Endothelial cell of umbilical vein (primary cell): ENCODE data around the gene CARD8. TPM values are rescaled to one million over a fixed set of nuclear protein-coding genes. Genes with fewer than 3 reads are reported as not detected.

ENCODE experiments used
- BruUV-seq: library from RNA; stranded (reverse); fragments of 400-500 nt; replicated peaks from 2 replicates; lab custom pipeline; 2021; lab: Mats Ljungman, UMichigan
- CTCF ChIA-PET: fragments of 300-600, 350-600 bp; sonication (Branson Sonifier 250); formaldehyde crosslinking; loops from one replicate; lab custom pipeline; 2021; ENCODE audit warnings: antibody characterized with exemption, inconsistent platforms; lab: Charles Lee
- POLR2A ChIA-PET: fragments of 300-600, 350-600 bp; sonication (Branson Sonifier 250); formaldehyde crosslinking; loops from one replicate; lab custom pipeline; 2021; ENCODE audit warnings: antibody characterized with exemption, inconsistent platforms; lab: Charles Lee
- DNase-seq: peaks from one replicate; pipeline ENCODE4 v3.0.0-alpha.2; 2011; ENCODE audit warnings: low read depth, low spot score
- FAIRE-seq: peaks from 2 replicates; lab custom pipeline; 2011; peaks lifted over from hg19 to GRCh38; lab: Jason Lieb, UNC
- H2AFZ ChIP-seq: 2 replicates; pipeline ENCODE4 v1.6.0; 2012; ENCODE audit warnings: low read depth, low read length, control low read depth, inconsistent platforms
- H3K27ac ChIP-seq: 2 replicates; pipeline ENCODE4 v1.5.1; 2011; ENCODE audit warnings: low read depth, mild to moderate bottlenecking, control low read depth, low read length, moderate library complexity; ENCODE audit not compliant: insufficient read depth
- H3K27me3 ChIP-seq, 2 experiments: 2 replicates each; pipeline versions ENCODE4 v1.6.0 to v1.6.1; 2011; ENCODE audit warnings: low read length in 2 of 2, mixed read lengths in 1 of 2; ENCODE audit not compliant: control insufficient read depth in 2 of 2, insufficient read depth in 2 of 2
- H3K36me3 ChIP-seq, 2 experiments: 2 replicates in 1 of 2; 3 replicates in 1 of 2; pipeline ENCODE4 v1.5.1; 2011; ENCODE audit warnings: low read length in 2 of 2, mild to moderate bottlenecking in 1 of 2, moderate library complexity in 1 of 2; ENCODE audit not compliant: control insufficient read depth in 2 of 2, insufficient read depth in 2 of 2; ENCODE audit errors: extremely low read depth in 1 of 2
- H3K4me1 ChIP-seq: 3 replicates; pipeline ENCODE4 v1.5.1; 2011; ENCODE audit warnings: mild to moderate bottlenecking, low read length; ENCODE audit not compliant: control insufficient read depth, insufficient read depth; ENCODE audit errors: extremely low read depth
- H3K4me2 ChIP-seq: 2 replicates; pipeline ENCODE4 v1.6.1; 2011; ENCODE audit warnings: low read length, control low read depth, mixed read lengths; ENCODE audit not compliant: insufficient read depth
- H3K4me3 ChIP-seq, 3 experiments: fragments of 200-600 bp in 1 of 3; sonication (generic), shearing (Covaris generic) in 1 of 3; replicated peaks in 1 of 3; 2 replicates each; pipeline ENCODE4 v1.5.1; 2011 to 2016; ENCODE audit warnings: control low read depth in 3 of 3, low read length in 3 of 3, mild to moderate bottlenecking in 2 of 3, inconsistent platforms in 1 of 3, low read depth in 1 of 3, moderate library complexity in 1 of 3; ENCODE audit not compliant: insufficient read depth in 1 of 3
- H3K79me2 ChIP-seq: 2 replicates; pipeline ENCODE4 v1.6.0; 2012; ENCODE audit warnings: low read length, inconsistent platforms; ENCODE audit not compliant: control insufficient read depth, insufficient read depth
- H3K9ac ChIP-seq: replicated peaks from 2 replicates; pipeline ENCODE3; 2011; ENCODE audit warnings: low read length, control low read depth; ENCODE audit not compliant: insufficient read depth; ENCODE audit errors: extremely low read depth
- H3K9me1 ChIP-seq: replicated peaks from 3 replicates; pipeline ENCODE4 v1.6.0; 2011; ENCODE audit warnings: mild to moderate bottlenecking, low read length; ENCODE audit not compliant: control insufficient read depth, insufficient read depth; ENCODE audit errors: extremely low read depth
- H3K9me3 ChIP-seq: replicated peaks from 2 replicates; pipeline ENCODE4 v1.5.1; 2012; ENCODE audit warnings: low read length, inconsistent platforms; ENCODE audit not compliant: control insufficient read depth, insufficient read depth
- H4K20me1 ChIP-seq: replicated peaks from 2 replicates; pipeline ENCODE3; 2011; ENCODE audit warnings: mild to moderate bottlenecking, low read length; ENCODE audit not compliant: control insufficient read depth, insufficient read depth; ENCODE audit errors: extremely low read depth
- EZH2 ChIP-seq: IDR thresholded peaks from 2 replicates; pipeline ENCODE4 v1.6.1; 2012; ENCODE audit warnings: borderline replicate concordance, low read depth, mild to moderate bottlenecking, moderate library complexity, low read length, inconsistent platforms; ENCODE audit not compliant: severe bottlenecking
- FOS ChIP-seq: IDR thresholded peaks from 2 replicates; pipeline ENCODE4 v1.6.1; 2011; ENCODE audit warnings: mild to moderate bottlenecking, low read length, moderate library complexity, borderline replicate concordance; ENCODE audit not compliant: insufficient read depth
- GATA2 ChIP-seq: IDR thresholded peaks from 2 replicates; pipeline ENCODE4 v1.7.0; 2011; ENCODE audit warnings: low read depth, mild to moderate bottlenecking, moderate library complexity, mixed read lengths, low read length; ENCODE audit not compliant: insufficient read length, insufficient read depth
- JUN ChIP-seq: IDR thresholded peaks from 2 replicates; pipeline ENCODE4 v1.6.1; 2011; ENCODE audit warnings: borderline replicate concordance, low read depth; ENCODE audit not compliant: insufficient read length, insufficient read depth
- MYC ChIP-seq: IDR thresholded peaks from one replicate; pipeline ENCODE4 v1.6.1; 2011; ENCODE audit warnings: mild to moderate bottlenecking, low read depth, low read length
- POLR2A ChIP-seq: IDR thresholded peaks from 2 replicates; pipeline ENCODE4 v1.6.1; 2012; ENCODE audit warnings: low read depth, mild to moderate bottlenecking, control low read depth, low read length
- POLR2AphosphoS5 ChIP-seq: IDR thresholded peaks from 2 replicates; pipeline ENCODE4 v1.6.1; 2012; ENCODE audit warnings: low read depth, mild to moderate bottlenecking, control low read depth, low read length, moderate library complexity; ENCODE audit not compliant: insufficient read depth
- dilution Hi-C: fragments of 300-500 bp; cut with MboI; formaldehyde crosslinking; loops from one replicate; pipeline ENCODE4 v1.15.0; 2019; ENCODE audit warnings: low sequenced_read_pairs; ENCODE audit not compliant: extremely low pct_ligation_motif_present
- intact Hi-C: fragments of 100-400 bp; cut with micrococcal nuclease; formaldehyde crosslinking; loops from one replicate; pipeline ENCODE4 v1.10.0; 2022
- polyA plus RNA-seq, 4 experiments: library from polyadenylated mRNA; depleted of rRNA in 3 of 4; stranded (reverse) in 3 of 4; unstranded in 1 of 4; fragments of >200 nt; gene quantifications; 2 replicates each; pipeline versions ENCODE4 v1.2.1 to v1.2.3, GENCODE V29; 2011 to 2012; ENCODE audit warnings: missing spikeins in 1 of 4
- total RNA-seq: library from RNA; stranded (reverse); gene quantifications from 2 replicates; pipeline ENCODE4 v1.2.3, GENCODE V29; 2021
- TF ChIP-seq, protein P1 (sequence below), 2 donors: IDR thresholded peaks; 1 replicate in 1 of 2; 2 replicates in 1 of 2; pipeline ENCODE4 v1.5.1; 2011; ENCODE audit warnings: low read length in 2 of 2, mild to moderate bottlenecking in 2 of 2, moderate library complexity in 2 of 2, control low read depth in 1 of 2, inconsistent platforms in 1 of 2, low read depth in 1 of 2; ENCODE audit not compliant: insufficient read depth in 1 of 2; ENCODE audit errors: extremely low read depth in 1 of 2
- TF ChIP-seq, protein P2 (sequence below): IDR thresholded peaks from 2 replicates; pipeline ENCODE4 v1.6.1; 2011; ENCODE audit not compliant: insufficient read depth, insufficient read length

CARD8 gene
- total and polyA plus RNA-seq, 2 donors (not counting 3 experiments of a cell fraction or from before 2014, with no cell fraction given): 64.6 to 123 TPM

DNA sequence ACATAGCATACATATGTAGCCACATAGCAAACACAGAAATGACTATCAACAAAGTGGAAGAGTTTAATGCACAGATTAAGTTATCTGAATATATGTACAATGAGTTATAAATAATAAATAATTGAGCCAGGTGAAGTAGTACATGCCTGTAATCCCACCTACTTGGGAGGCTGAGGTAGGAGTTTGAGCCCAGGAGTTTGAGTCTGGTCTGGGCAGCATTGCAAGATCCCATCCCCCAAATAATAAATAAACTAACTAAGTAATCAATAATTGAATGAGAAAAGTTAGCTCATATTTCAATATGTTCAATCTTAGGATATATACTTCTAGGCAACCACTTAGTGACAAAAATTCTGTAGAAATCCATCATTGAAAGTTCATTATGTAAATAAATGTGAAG, 1.7 kb downstream of the CARD8 start:
- H3K9me3 ChIP-seq: no peaks in the 10 kb centered on the region
- H3K27me3 ChIP-seq: no peaks in the 10 kb centered on the region
- H4K20me1 ChIP-seq: no peaks in the 10 kb centered on the region
- H3K4me1 ChIP-seq: peaks cover 60% of the 10 kb centered on the region
- no peak for FAIRE-seq
- DNase-seq: no peak
- CTCF ChIA-PET: no interaction called here
- dilution Hi-C loops: no loop called here
- POLR2A ChIA-PET: no interaction called here
- H2AFZ ChIP-seq: no peak overlapping the region
- no peaks in the 10 kb centered on the region for H3K36me3 ChIP-seq
- BruUV-seq: no TSS peak
- no peak overlapping the region for H3K27ac ChIP-seq
- peaks cover 22% of the 10 kb centered on the region for H3K79me2 ChIP-seq
- H3K4me3 ChIP-seq: no peak overlapping the region
- H3K9me1 ChIP-seq: no peaks in the 10 kb centered on the region
- no peak for TF ChIP-seq POLR2AphosphoS5
- TF ChIP-seq POLR2A: no peak
- no peak for TF ChIP-seq JUN
- TF ChIP-seq, protein P1, sequence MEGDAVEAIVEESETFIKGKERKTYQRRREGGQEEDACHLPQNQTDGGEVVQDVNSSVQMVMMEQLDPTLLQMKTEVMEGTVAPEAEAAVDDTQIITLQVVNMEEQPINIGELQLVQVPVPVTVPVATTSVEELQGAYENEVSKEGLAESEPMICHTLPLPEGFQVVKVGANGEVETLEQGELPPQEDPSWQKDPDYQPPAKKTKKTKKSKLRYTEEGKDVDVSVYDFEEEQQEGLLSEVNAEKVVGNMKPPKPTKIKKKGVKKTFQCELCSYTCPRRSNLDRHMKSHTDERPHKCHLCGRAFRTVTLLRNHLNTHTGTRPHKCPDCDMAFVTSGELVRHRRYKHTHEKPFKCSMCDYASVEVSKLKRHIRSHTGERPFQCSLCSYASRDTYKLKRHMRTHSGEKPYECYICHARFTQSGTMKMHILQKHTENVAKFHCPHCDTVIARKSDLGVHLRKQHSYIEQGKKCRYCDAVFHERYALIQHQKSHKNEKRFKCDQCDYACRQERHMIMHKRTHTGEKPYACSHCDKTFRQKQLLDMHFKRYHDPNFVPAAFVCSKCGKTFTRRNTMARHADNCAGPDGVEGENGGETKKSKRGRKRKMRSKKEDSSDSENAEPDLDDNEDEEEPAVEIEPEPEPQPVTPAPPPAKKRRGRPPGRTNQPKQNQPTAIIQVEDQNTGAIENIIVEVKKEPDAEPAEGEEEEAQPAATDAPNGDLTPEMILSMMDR (IDR thresholded peaks at IDR 0.05; ENCODE audit: extremely low read depth in 1 of 2, insufficient read depth in 1 of 2, low read depth in 1 of 2, low read length in 2 of 2): no peak
- no peak for TF ChIP-seq MYC
- no peak for TF ChIP-seq FOS
- TF ChIP-seq, protein P2, sequence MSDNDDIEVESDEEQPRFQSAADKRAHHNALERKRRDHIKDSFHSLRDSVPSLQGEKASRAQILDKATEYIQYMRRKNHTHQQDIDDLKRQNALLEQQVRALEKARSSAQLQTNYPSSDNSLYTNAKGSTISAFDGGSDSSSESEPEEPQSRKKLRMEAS: no peak
- TF ChIP-seq EZH2: no peak
- TF ChIP-seq GATA2: no peak
- intact Hi-C loops: no loop called here
- peak overlapping the region; percentile 31 for H3K4me2 ChIP-seq
- no peak overlapping the region for H3K9ac ChIP-seq
